Mesendoderm (in vitro differentiated cells): ENCODE results near the gene SLC35D3.
"Not testable (repeated sequence)": the region's sequence is repeated elsewhere in the genome, so short reads cannot be mapped to it uniquely, and the experiment has no call there.

Experiments used
- DNase-seq: peaks from one replicate; pipeline ENCODE4 v3.0.0; 2013
- H2AK5ac ChIP-seq: 2 replicates; pipeline ENCODE4 v1.6.1; 2013; ENCODE audit warnings: low read length, inconsistent platforms
- H2BK120ac ChIP-seq: 2 replicates; pipeline ENCODE4 v1.6.1; 2013; ENCODE audit warnings: low read depth, mild to moderate bottlenecking, low read length, moderate library complexity, mixed read lengths
- H2BK15ac ChIP-seq: replicated peaks from 2 replicates; pipeline ENCODE4 v1.6.1; 2013; ENCODE audit warnings: low read depth, mild to moderate bottlenecking, moderate library complexity
- H2BK5ac ChIP-seq: 2 replicates; pipeline ENCODE4 v1.6.1; 2013; ENCODE audit warnings: low read length, inconsistent platforms
- H3K18ac ChIP-seq: 2 replicates; pipeline ENCODE4 v1.6.1; 2013; ENCODE audit warnings: mild to moderate bottlenecking, low read length, mixed read lengths
- H3K23ac ChIP-seq: one replicate; pipeline ENCODE4 v1.6.1; 2013; ENCODE audit warnings: low read length
- H3K27ac ChIP-seq: 2 replicates; pipeline ENCODE4 v1.5.1; 2013; ENCODE audit warnings: low read depth, mild to moderate bottlenecking, inconsistent platforms, low read length, moderate library complexity
- H3K27me3 ChIP-seq: 2 replicates; pipeline ENCODE4 v1.6.1; 2013; ENCODE audit warnings: low read length, control low read depth, mild to moderate bottlenecking, inconsistent platforms; ENCODE audit not compliant: insufficient read depth, poor library complexity
- H3K36me3 ChIP-seq: 2 replicates; pipeline ENCODE4 v1.6.1; 2013; ENCODE audit warnings: low read length, inconsistent platforms; ENCODE audit not compliant: control insufficient read depth, insufficient read depth
- H3K4ac ChIP-seq: one replicate; pipeline ENCODE4 v1.6.1; 2013; ENCODE audit warnings: low read depth, mild to moderate bottlenecking, low read length, moderate library complexity
- H3K4me1 ChIP-seq: 2 replicates; pipeline ENCODE4 v1.6.1; 2013; ENCODE audit warnings: low read depth, low read length, inconsistent platforms; ENCODE audit not compliant: control insufficient read depth
- H3K4me2 ChIP-seq: 2 replicates; pipeline ENCODE4 v1.6.1; 2013; ENCODE audit warnings: low read length
- H3K4me3 ChIP-seq: 2 replicates; pipeline ENCODE4 v1.5.1; 2013; ENCODE audit warnings: mild to moderate bottlenecking, low read length
- H3K56ac ChIP-seq: one replicate; pipeline ENCODE4 v1.6.1; 2013; ENCODE audit warnings: low read length
- H3K79me1 ChIP-seq: 2 replicates; pipeline ENCODE4 v1.6.1; 2013; ENCODE audit warnings: low read length, inconsistent platforms
- H3K79me2 ChIP-seq: 2 replicates; pipeline ENCODE4 v1.6.1; 2013; ENCODE audit warnings: mild to moderate bottlenecking, low read length; ENCODE audit not compliant: control insufficient read depth, insufficient read depth
- H3K9ac ChIP-seq: 2 replicates; pipeline ENCODE4 v1.6.1; 2013; ENCODE audit warnings: low read length, inconsistent platforms
- H4K5ac ChIP-seq: one replicate; pipeline ENCODE4 v1.6.1; 2013; ENCODE audit warnings: low read length
- H4K8ac ChIP-seq: one replicate; pipeline ENCODE4 v1.6.1; 2013; ENCODE audit warnings: low read depth, mild to moderate bottlenecking, control low read depth, low read length, moderate library complexity
- WGBS: extraction: QIAGEN DNeasy Blood & Tissue Kit; methylation state at CpG from one replicate; pipeline ENCODE4 v1.1.7; 2013; ENCODE audit warnings: low lambda C conversion rate, missing lambda C conversion rate; ENCODE audit not compliant: insufficient coverage; ENCODE audit errors: extremely low coverage; 5-methylcytosine and 5-hydroxymethylcytosine counted together

Gene SLC35D3

GRCh38 chr6:136956590-136957544 lies 34.8 kb downstream of the SLC35D3 start:
- Histone ChIP-seq H3K4me2 (no peak overlapping the region), H4K8ac (peak overlapping the region; percentile 96), H3K27me3 (no peaks in the 10 kb centered on the region), H3K56ac (peak overlapping the region; percentile 75), H3K79me2 (no peaks in the 10 kb centered on the region), H3K9ac (no peak overlapping the region), H3K4ac (no peak overlapping the region), H3K4me3 (no peak overlapping the region), H2BK120ac (peak overlapping the region; percentile 56), H2BK15ac (no peak overlapping the region), H4K5ac (no peak overlapping the region), H3K27ac (peak overlapping the region; percentile 84), H3K79me1 (no peaks in the 10 kb centered on the region), H2AK5ac (no peak overlapping the region), H3K18ac (peak overlapping the region; percentile 32), H3K4me1 (peaks cover 7% of the 10 kb centered on the region), H3K23ac (no peak overlapping the region), H3K36me3 (no peaks in the 10 kb centered on the region), H2BK5ac (no peak overlapping the region)
- WGBS = no CpG with 5 or more reads among the region's 14 CpGs
- peak; percentile 79 for DNase-seq

GRCh38 chr6:136958168-136958567 lies 36.1 kb downstream of the SLC35D3 start:
- Histone ChIP-seq H3K23ac (no peak overlapping the region), H3K27ac (no peak overlapping the region), H3K4ac (no peak overlapping the region), H3K56ac (peak overlapping the region; percentile 3), H3K79me2 (no peaks in the 10 kb centered on the region), H4K5ac (no peak overlapping the region), H3K79me1 (no peaks in the 10 kb centered on the region), H2BK15ac (no peak overlapping the region), H3K36me3 (no peaks in the 10 kb centered on the region), H4K8ac (no peak overlapping the region), H3K4me3 (no peak overlapping the region), H3K27me3 (no peaks in the 10 kb centered on the region), H2AK5ac (no peak overlapping the region), H3K4me1 (peaks cover 7% of the 10 kb centered on the region), H3K18ac (peak overlapping the region; percentile 86), H3K4me2 (no peak overlapping the region), H2BK120ac (no peak overlapping the region), H3K9ac (no peak overlapping the region), H2BK5ac (no peak overlapping the region)
- no CpG with 5 or more reads among the region's 5 CpGs for WGBS
- DNase-seq = no peak

- DNase-seq = peak; percentile 84
- H3K23ac ChIP-seq = no peak overlapping the region
- H3K36me3 ChIP-seq = no peaks in the 10 kb centered on the region
- H4K5ac ChIP-seq = no peak overlapping the region
- no peak overlapping the region for H2AK5ac ChIP-seq
- H3K4me3 ChIP-seq = no peak overlapping the region
- H2BK15ac ChIP-seq = no peak overlapping the region
- no peaks in the 10 kb centered on the region for H3K79me1 ChIP-seq
- no peak overlapping the region for H4K8ac ChIP-seq
- peak overlapping the region; percentile 25 for H3K9ac ChIP-seq
- H3K27me3 ChIP-seq = no peaks in the 10 kb centered on the region
- H3K4me1 ChIP-seq = peaks cover 7% of the 10 kb centered on the region
- H2BK5ac ChIP-seq = peak overlapping the region; percentile 35
- H3K4ac ChIP-seq = no peak overlapping the region
- no peaks in the 10 kb centered on the region for H3K79me2 ChIP-seq
- no CpG with 5 or more reads among the region's 14 CpGs for WGBS
- H2BK120ac ChIP-seq = no peak overlapping the region
- H3K18ac ChIP-seq = peak overlapping the region; percentile 76
- peak overlapping the region; percentile 40 for H3K56ac ChIP-seq
- peak overlapping the region; percentile 16 for H3K27ac ChIP-seq
- H3K4me2 ChIP-seq = no peak overlapping the region
Measured at GRCh38 chr6:136959471-136959891, 37.4 kb downstream of the SLC35D3 start.

- not testable (repeated sequence) for H3K4me1 ChIP-seq, H2BK5ac ChIP-seq, H3K27me3 ChIP-seq, H3K27ac ChIP-seq, H2BK15ac ChIP-seq, H3K4me3 ChIP-seq, H3K36me3 ChIP-seq, H4K5ac ChIP-seq, H4K8ac ChIP-seq, H2BK120ac ChIP-seq, H3K4me2 ChIP-seq, H3K79me2 ChIP-seq, H3K9ac ChIP-seq, H3K4ac ChIP-seq, H3K79me1 ChIP-seq, H3K18ac ChIP-seq, H3K23ac ChIP-seq, H2AK5ac ChIP-seq
- H3K56ac ChIP-seq = peak overlapping the region; percentile 40
- peak; percentile 68 for DNase-seq
- no CpG with 5 or more reads among the region's 6 CpGs for WGBS
Measured at GRCh38 chr6:136959935-136960334, 37.8 kb downstream of the SLC35D3 start.

GRCh38 chr6:136960781-136961180 lies 38.7 kb downstream of the SLC35D3 start:
- H3K4ac ChIP-seq = no peak overlapping the region
- H3K4me2 ChIP-seq = no peak overlapping the region
- no peak overlapping the region for H3K4me3 ChIP-seq
- H3K27me3 ChIP-seq = no peaks in the 10 kb centered on the region
- no peaks in the 10 kb centered on the region for H3K36me3 ChIP-seq
- no peak overlapping the region for H2AK5ac ChIP-seq
- H3K23ac ChIP-seq = no peak overlapping the region
- no peaks in the 10 kb centered on the region for H3K79me1 ChIP-seq
- peaks cover 7% of the 10 kb centered on the region for H3K4me1 ChIP-seq
- H2BK15ac ChIP-seq = no peak overlapping the region
- H2BK5ac ChIP-seq = no peak overlapping the region
- H3K79me2 ChIP-seq = no peaks in the 10 kb centered on the region
- H4K5ac ChIP-seq = no peak overlapping the region
- H3K27ac ChIP-seq = no peak overlapping the region
- no peak overlapping the region for H3K9ac ChIP-seq
- H3K18ac ChIP-seq = no peak overlapping the region
- WGBS = no CpG with 5 or more reads among the region's 3 CpGs
- H2BK120ac ChIP-seq = no peak overlapping the region
- no peak for DNase-seq
- H3K56ac ChIP-seq = no peak overlapping the region
- H4K8ac ChIP-seq = no peak overlapping the region
